Measurements from ENCODE around the gene TLE1. TPM values are rescaled to one million over a fixed set of nuclear protein-coding genes. Genes with fewer than 3 reads are reported as not detected.
A peak's percentile ranks its signal among the peaks of the same experiment; 100 is the strongest.

The TLE1 gene
- total and polyA plus RNA-seq, 4 donors: 20.9 to 39.9 (median 31.8) TPM

DNA sequence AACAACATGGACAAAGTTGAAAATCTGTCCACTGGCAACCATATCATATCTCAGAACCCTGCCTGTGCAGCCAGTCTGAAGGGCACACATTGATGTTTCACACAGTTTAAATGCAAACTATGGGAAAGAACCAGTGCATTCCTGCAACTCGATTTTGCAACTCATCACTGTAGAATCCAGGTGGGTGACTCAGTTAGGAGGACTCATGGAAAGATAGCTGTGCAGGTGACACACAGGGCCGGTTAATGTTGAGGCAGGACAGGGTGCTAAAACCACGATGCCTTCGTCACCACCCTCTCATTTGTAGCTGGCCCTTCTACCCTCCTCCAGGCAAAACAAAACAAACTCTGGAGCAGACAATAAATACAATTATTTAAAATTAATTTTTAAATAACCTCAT, 62.8 kb downstream of the TLE1 start:
- DNase-seq (no peak), ATAC-seq (ENCODE audit: low FRiP score) (no peak)
- no peaks in the 10 kb centered on the region for H3K9me3 ChIP-seq (ENCODE audit: control insufficient read depth, low read length)
- H3K36me3 ChIP-seq (ENCODE audit: control insufficient read depth in 1 of 2, insufficient read depth in 2 of 2, low read length in 1 of 2): no peaks in the 10 kb centered on the region
- no peak overlapping the region for H3K4me3 ChIP-seq (ENCODE audit: low read length in 2 of 2)
- no peak overlapping the region for H3K27ac ChIP-seq (ENCODE audit: low read depth in 1 of 2, low read length in 2 of 2)
- 76 to 80% methylated on average over 4 of the region's 4 CpGs for WGBS, 2 donors
- H3K27me3 ChIP-seq (ENCODE audit: control insufficient read depth in 1 of 2, insufficient read depth in 2 of 2, low read length in 1 of 2): no peaks in the 10 kb centered on the region
- peaks cover 1 to 3% of the 10 kb centered on the region in 2 donors for H3K4me1 ChIP-seq (ENCODE audit: control insufficient read depth in 1 of 2, insufficient read depth in 2 of 2, low read length in 2 of 2)
- intact Hi-C loops (cut with DNase I): no loop called here

DNA sequence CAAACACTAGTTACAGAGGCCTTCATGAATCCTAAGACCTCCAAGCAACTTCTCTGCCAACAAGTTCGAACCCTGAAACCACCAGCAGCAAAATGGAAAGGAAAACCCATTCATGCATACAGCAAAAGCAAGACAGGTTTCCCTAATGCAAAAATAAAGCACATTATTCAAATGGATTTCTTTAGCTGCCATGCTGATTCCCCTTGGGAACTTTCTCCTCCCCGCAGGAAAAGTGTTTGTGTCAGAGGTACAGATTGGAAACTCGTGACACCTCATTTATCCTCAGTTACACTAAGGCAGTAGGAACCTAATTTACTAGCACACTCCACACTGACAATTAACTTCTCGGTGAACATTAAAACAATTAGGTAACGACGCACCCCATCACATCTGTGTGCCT, 63.4 kb downstream of the TLE1 start:
- no peaks in the 10 kb centered on the region for H3K9me3 ChIP-seq (ENCODE audit: control insufficient read depth, low read length)
- H3K4me1 ChIP-seq (ENCODE audit: control insufficient read depth in 1 of 2, insufficient read depth in 2 of 2, low read length in 2 of 2): peaks cover 1 to 3% of the 10 kb centered on the region in 2 donors
- H3K4me3 ChIP-seq (ENCODE audit: low read length in 2 of 2): no peak overlapping the region
- ATAC-seq (ENCODE audit: low FRiP score): no peak
- no peaks in the 10 kb centered on the region for H3K27me3 ChIP-seq (ENCODE audit: control insufficient read depth in 1 of 2, insufficient read depth in 2 of 2, low read length in 1 of 2)
- 77 to 88% methylated on average over 6 of the region's 6 CpGs for WGBS, 2 donors
- intact Hi-C loops (cut with DNase I): no loop called here
- no peaks in the 10 kb centered on the region for H3K36me3 ChIP-seq (ENCODE audit: control insufficient read depth in 1 of 2, insufficient read depth in 2 of 2, low read length in 1 of 2)
- no peak for DNase-seq
- H3K27ac ChIP-seq (ENCODE audit: low read depth in 1 of 2, low read length in 2 of 2): no peak overlapping the region

DNA sequence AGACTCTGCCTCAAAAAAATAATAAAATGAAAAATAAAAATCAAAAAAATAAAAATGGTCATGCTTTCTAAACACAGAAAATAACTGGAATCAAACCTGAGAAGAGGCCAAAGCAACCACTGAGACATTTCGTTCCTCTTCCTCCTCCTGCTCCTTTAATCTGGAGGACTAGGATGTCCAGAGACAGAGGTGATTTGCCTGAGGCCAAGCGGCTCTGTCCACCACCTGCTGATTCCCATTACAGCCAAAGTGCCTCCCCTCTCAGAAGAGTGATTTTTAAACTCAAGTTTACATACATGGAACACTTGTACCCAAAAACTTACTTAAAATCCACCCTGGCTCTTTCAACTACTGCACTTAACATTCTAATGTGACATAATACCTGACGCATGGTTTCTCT, 65.6 kb downstream of the TLE1 start:
- DNase-seq (no peak), ATAC-seq (ENCODE audit: low FRiP score) (no peak)
- H3K9me3 ChIP-seq (ENCODE audit: control insufficient read depth, low read length): no peaks in the 10 kb centered on the region
- no peak overlapping the region for H3K27ac ChIP-seq (ENCODE audit: low read depth in 1 of 2, low read length in 2 of 2)
- intact Hi-C loops (cut with DNase I): no loop called here
- 85 to 90% methylated on average over 3 of the region's 3 CpGs for WGBS, 2 donors
- H3K36me3 ChIP-seq (ENCODE audit: control insufficient read depth in 1 of 2, insufficient read depth in 2 of 2, low read length in 1 of 2): peaks cover 0 to 2% of the 10 kb centered on the region in 2 donors
- H3K4me3 ChIP-seq (ENCODE audit: low read length in 2 of 2): no peak overlapping the region
- no peaks in the 10 kb centered on the region for H3K27me3 ChIP-seq (ENCODE audit: control insufficient read depth in 1 of 2, insufficient read depth in 2 of 2, low read length in 1 of 2)
- H3K4me1 ChIP-seq (ENCODE audit: control insufficient read depth in 1 of 2, insufficient read depth in 2 of 2, low read length in 2 of 2): peaks cover 0 to 6% of the 10 kb centered on the region in 2 donors

DNA sequence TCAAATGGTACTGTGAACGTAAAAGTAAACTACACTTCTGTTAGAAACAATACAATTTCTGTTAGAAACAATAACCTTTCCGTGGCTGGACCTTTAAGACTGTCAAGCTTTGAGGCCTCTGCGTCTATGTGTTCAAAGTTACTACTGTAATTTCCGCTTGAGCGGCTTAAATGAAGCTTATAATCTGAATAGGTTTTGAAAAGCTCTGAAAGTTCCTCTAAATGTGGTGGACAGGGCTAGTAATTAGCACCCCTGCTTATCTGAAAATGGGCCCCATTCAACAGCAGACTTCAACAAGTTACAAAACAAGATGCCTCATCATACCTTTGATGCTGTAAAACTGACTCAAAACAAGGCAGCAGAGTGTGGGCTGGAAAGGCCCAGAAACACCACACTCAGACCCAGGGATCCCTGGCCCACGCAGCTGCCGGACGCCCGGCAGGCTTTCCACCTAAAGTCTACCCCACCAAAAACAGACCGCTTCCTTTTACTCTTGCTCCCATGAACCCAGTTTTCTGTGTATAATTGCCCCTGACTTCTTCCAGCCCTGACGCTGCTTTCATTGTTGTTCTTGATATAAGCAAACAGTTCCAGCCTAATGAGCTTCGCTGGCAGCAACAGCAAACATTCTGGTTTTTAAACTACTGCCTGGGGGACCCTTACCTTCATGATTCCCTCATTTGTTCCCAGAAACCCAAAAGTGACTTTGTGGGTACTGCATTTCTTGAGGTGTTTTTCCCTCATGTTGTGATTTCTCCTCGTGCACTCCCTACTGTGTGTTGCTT, 66.7 kb downstream of the TLE1 start:
- intact Hi-C loops (cut with DNase I): no loop called here

DNA sequence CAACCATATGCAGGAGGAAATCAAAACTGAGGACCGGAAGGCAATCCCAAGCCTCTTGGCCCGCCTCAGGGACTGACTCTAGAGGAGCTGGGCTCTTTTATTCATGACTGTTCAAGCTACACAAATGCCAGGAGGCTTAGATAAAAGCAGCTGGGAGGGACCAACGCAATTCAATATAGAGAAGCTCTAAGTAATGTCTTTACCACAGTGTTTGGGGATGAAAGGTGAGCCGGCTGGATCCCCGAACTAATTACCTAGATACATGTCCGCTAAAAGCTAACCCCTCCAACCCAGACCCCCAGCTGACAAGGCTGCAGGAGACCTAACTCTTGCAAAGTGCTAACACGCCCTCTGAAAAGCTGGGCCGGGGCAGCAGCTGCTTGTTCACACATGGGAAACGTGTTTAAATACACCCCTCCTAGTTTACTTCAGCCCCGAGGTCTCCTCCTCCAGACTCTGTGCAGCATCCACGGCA, 67.5 kb downstream of the TLE1 start:
- intact Hi-C loops (cut with DNase I): no loop called here
- H3K27me3 ChIP-seq (ENCODE audit: control insufficient read depth in 1 of 2, insufficient read depth in 2 of 2, low read length in 1 of 2): no peaks in the 10 kb centered on the region

More for the DNA sequence above, 66.7 kb downstream of the TLE1 start:
- Histone ChIP-seq H3K27me3 (ENCODE audit: control insufficient read depth in 1 of 2, insufficient read depth in 2 of 2, low read length in 1 of 2) (no peaks in the 10 kb centered on the region), H3K4me3 (ENCODE audit: low read length in 2 of 2) (no peak overlapping the region), H3K36me3 (ENCODE audit: control insufficient read depth in 1 of 2, insufficient read depth in 2 of 2, low read length in 1 of 2) (peaks cover 0 to 2% of the 10 kb centered on the region in 2 donors), H3K27ac (ENCODE audit: low read depth in 1 of 2, low read length in 2 of 2) (no peak overlapping the region), H3K9me3 (ENCODE audit: control insufficient read depth, low read length) (no peaks in the 10 kb centered on the region), H3K4me1 (ENCODE audit: control insufficient read depth in 1 of 2, insufficient read depth in 2 of 2, low read length in 2 of 2) (peaks cover 0 to 6% of the 10 kb centered on the region in 2 donors)
- no peak for DNase-seq
- ATAC-seq (ENCODE audit: low FRiP score): no peak
- WGBS, 2 donors: 90 to 94% methylated on average over 13 of the region's 13 CpGs

DNA sequence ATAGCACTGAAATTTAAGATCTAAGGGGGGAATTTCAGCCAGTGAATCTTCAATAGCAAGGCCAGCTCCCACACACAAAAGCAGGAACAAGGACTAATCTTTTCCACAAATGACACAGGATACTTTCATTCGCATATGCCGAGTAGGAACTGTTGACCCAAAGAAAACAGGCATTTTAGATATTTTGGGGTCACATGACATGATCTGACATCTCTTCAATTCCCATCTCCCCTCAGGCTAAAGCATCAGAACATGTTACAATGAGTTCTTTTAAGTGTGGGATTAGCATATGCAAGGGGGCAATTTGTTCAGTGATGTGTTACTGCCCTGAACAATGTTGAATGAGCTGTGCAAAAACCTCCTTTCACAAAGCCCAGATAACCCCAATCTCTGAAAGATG, 68.2 kb downstream of the TLE1 start:
- 60 to 69% methylated on average over 2 of the region's 2 CpGs for WGBS, 2 donors
- peaks cover 0 to 2% of the 10 kb centered on the region in 2 donors for H3K36me3 ChIP-seq (ENCODE audit: control insufficient read depth in 1 of 2, insufficient read depth in 2 of 2, low read length in 1 of 2)
- H3K4me1 ChIP-seq (ENCODE audit: control insufficient read depth in 1 of 2, insufficient read depth in 2 of 2, low read length in 2 of 2): peaks cover 0 to 6% of the 10 kb centered on the region in 2 donors
- ATAC-seq (ENCODE audit: low FRiP score): no peak
- H3K4me3 ChIP-seq (ENCODE audit: low read length in 2 of 2): no peak overlapping the region
- DNase-seq: no peak
- H3K9me3 ChIP-seq (ENCODE audit: control insufficient read depth, low read length): no peaks in the 10 kb centered on the region
- no peaks in the 10 kb centered on the region for H3K27me3 ChIP-seq (ENCODE audit: control insufficient read depth in 1 of 2, insufficient read depth in 2 of 2, low read length in 1 of 2)
- intact Hi-C loops (cut with DNase I): no loop called here
- H3K27ac ChIP-seq (ENCODE audit: low read depth in 1 of 2, low read length in 2 of 2): no peak overlapping the region

More for the DNA sequence above, 67.5 kb downstream of the TLE1 start:
- Histone ChIP-seq H3K27ac (ENCODE audit: low read depth in 1 of 2, low read length in 2 of 2) (no peak overlapping the region), H3K36me3 (ENCODE audit: control insufficient read depth in 1 of 2, insufficient read depth in 2 of 2, low read length in 1 of 2) (peaks cover 0 to 2% of the 10 kb centered on the region in 2 donors), H3K9me3 (ENCODE audit: control insufficient read depth, low read length) (no peaks in the 10 kb centered on the region), H3K4me3 (ENCODE audit: low read length in 2 of 2) (no peak overlapping the region), H3K4me1 (ENCODE audit: control insufficient read depth in 1 of 2, insufficient read depth in 2 of 2, low read length in 2 of 2) (peaks cover 0 to 6% of the 10 kb centered on the region in 2 donors)
- DNase-seq: no peak
- peak; percentile 17 for ATAC-seq (ENCODE audit: low FRiP score)
- 74 to 78% methylated on average over 11 of the region's 11 CpGs for WGBS, 2 donors

DNA sequence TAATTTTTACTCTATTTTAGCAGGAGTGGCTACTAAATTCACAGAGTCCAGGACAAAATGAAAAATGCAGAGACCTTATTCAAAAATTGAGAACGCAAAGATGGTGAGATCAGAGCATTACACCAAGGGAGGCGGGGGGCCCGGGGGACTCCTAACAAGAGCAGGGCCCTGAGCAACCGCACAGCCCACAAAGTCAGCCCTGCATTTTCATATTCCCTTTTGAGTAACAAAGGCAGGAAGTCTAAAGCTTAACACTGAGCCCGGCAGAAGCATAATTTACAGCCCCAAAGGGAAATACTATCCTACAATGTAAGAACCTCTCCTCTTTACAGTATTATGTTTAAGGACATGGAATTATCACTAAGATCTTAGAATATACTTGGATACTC, 69.4 kb downstream of the TLE1 start:
- H3K27me3 ChIP-seq (ENCODE audit: control insufficient read depth in 1 of 2, insufficient read depth in 2 of 2, low read length in 1 of 2): no peaks in the 10 kb centered on the region
- no peak overlapping the region for H3K27ac ChIP-seq (ENCODE audit: low read depth in 1 of 2, low read length in 2 of 2)
- 82 to 89% methylated on average over 5 of the region's 5 CpGs for WGBS, 2 donors
- H3K4me1 ChIP-seq (ENCODE audit: control insufficient read depth in 1 of 2, insufficient read depth in 2 of 2, low read length in 2 of 2): peaks cover 0 to 3% of the 10 kb centered on the region in 2 donors
- H3K36me3 ChIP-seq (ENCODE audit: control insufficient read depth in 1 of 2, insufficient read depth in 2 of 2, low read length in 1 of 2): peaks cover 0 to 2% of the 10 kb centered on the region in 2 donors
- intact Hi-C loops (cut with DNase I): no loop called here
- H3K9me3 ChIP-seq (ENCODE audit: control insufficient read depth, low read length): no peaks in the 10 kb centered on the region
- H3K4me3 ChIP-seq (ENCODE audit: low read length in 2 of 2): no peak overlapping the region
- ATAC-seq (ENCODE audit: low FRiP score): no peak
- DNase-seq: no peak

DNA sequence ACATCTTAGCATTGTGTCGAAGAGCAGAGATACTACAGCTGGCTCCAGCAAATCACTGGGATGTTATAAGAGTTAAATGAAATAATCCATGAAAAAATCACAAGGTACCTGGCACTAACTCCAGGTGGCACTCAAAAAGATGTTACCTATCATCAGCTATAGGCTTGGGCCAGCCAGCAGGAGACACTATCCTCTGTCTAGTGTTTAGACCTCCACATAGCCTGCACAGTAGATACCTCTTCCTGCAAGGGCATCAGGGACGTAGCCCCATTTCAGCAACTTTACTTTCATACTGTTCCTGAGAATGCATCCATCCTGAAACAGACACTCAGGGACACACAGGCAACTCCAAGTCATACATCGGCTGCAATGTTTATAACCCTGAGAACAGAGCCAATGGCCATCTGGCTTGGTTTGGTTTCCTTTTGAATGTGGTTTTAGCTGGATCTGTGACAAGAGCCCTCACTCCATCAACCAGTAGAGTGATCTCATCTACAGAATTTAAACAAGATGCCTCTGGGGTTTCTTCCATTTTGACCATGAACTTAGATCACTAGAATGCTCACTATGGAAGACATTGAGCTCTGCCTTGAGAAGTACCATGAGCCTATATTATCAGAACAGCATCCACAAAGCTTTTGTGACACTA, 69.9 kb downstream of the TLE1 start:
- no peak overlapping the region for H3K4me3 ChIP-seq (ENCODE audit: low read length in 2 of 2)
- H3K27ac ChIP-seq (ENCODE audit: low read depth in 1 of 2, low read length in 2 of 2): no peak overlapping the region
- H3K27me3 ChIP-seq (ENCODE audit: control insufficient read depth in 1 of 2, insufficient read depth in 2 of 2, low read length in 1 of 2): no peaks in the 10 kb centered on the region
- peaks cover 0 to 2% of the 10 kb centered on the region in 2 donors for H3K36me3 ChIP-seq (ENCODE audit: control insufficient read depth in 1 of 2, insufficient read depth in 2 of 2, low read length in 1 of 2)
- WGBS, 2 donors: 44 to 46% methylated on average over 3 of the region's 3 CpGs
- no peak for ATAC-seq (ENCODE audit: low FRiP score)
- intact Hi-C loops (cut with DNase I): no loop called here
- H3K9me3 ChIP-seq (ENCODE audit: control insufficient read depth, low read length): no peaks in the 10 kb centered on the region
- peaks cover 0 to 3% of the 10 kb centered on the region in 2 donors for H3K4me1 ChIP-seq (ENCODE audit: control insufficient read depth in 1 of 2, insufficient read depth in 2 of 2, low read length in 2 of 2)
- no peak for DNase-seq

DNA sequence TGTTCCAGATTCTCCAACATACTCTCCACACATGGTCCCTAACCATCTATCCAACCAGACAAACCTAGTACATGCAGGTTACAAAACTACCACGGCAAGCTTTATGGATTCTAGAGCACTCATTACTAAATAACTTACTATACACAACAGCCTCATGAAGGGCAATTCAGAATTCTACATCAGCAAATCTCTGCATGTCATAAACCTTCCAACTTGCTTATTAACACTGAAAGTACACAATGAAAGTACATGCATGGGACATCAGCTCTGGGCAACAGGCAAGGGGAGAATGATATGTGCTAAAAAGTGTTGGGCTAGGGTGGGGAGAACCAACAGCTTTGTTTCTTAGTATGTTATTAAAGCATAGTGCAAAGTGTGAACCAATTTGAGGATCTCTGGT, 70.4 kb downstream of the TLE1 start:
- H3K4me1 ChIP-seq (ENCODE audit: control insufficient read depth in 1 of 2, insufficient read depth in 2 of 2, low read length in 2 of 2): peaks cover 0 to 3% of the 10 kb centered on the region in 2 donors
- no peak overlapping the region for H3K4me3 ChIP-seq (ENCODE audit: low read length in 2 of 2)
- H3K27me3 ChIP-seq (ENCODE audit: control insufficient read depth in 1 of 2, insufficient read depth in 2 of 2, low read length in 1 of 2): no peaks in the 10 kb centered on the region
- WGBS, 2 donors: 91 to 94% methylated on average over 1 of the region's 1 CpG
- H3K36me3 ChIP-seq (ENCODE audit: control insufficient read depth in 1 of 2, insufficient read depth in 2 of 2, low read length in 1 of 2): peaks cover 0 to 3% of the 10 kb centered on the region in 2 donors
- no peak overlapping the region for H3K27ac ChIP-seq (ENCODE audit: low read depth in 1 of 2, low read length in 2 of 2)
- ATAC-seq (ENCODE audit: low FRiP score): no peak
- no peak for DNase-seq
- no peaks in the 10 kb centered on the region for H3K9me3 ChIP-seq (ENCODE audit: control insufficient read depth, low read length)
- intact Hi-C loops (cut with DNase I): no loop called here

Data from aorta (tissue), 5 donors.